GM18907 (cell line): Measurements from ENCODE around the gene LHX1.

Experiments used
- ATAC-seq: cut with Tn5 transposase; IDR thresholded peaks from one replicate; pipeline ENCODE4 v1.9.1; 2021; ENCODE audit warnings: mild to moderate bottlenecking, moderate library complexity; ENCODE audit not compliant: unreplicated experiment

Gene LHX1

GRCh38 chr17:36921095-36921851 lies 16.0 kb upstream of the LHX1 start:
- no peak for ATAC-seq

DNA sequence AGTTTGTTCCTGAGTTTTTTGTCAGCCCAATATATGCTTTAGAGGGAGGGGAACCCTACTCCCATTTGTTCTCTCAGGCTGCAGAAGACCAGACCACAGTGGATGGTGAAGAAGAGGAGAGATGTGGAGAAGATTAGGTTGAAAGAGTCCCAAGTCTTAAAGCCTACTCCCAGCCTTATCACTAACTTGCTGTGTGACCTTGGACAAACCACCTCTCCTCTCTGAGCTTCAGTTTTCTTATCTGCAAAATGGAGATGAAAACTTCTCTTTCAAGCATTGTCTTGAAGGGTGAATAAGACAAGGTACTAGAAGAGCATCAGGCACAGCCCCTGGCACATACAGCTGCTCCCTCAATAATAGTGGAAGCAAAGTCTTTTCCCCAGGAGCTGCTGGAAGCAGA lies 15.1 kb upstream of the LHX1 start:
- ATAC-seq, result no peak

DNA sequence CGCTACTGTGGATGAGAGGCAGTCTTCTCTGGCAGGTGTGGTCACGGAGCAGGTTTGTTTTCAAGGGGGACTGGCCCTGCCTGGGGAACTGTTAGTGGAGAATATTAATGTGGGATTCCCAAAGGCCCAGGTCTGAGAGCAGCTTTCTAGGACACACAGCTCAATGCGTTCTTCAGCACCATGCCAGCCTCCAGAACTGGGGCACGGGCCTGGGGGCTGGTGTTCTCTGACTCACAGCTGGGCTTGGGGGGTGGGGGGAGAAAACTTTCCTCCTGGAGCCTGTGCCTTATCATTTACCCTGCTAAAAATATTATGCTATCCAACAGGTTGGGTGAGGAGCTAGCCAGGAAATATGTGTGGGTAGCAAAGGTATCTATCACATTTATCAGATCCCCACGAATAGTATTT lies 13.5 kb upstream of the LHX1 start:
- ATAC-seq, result no peak

DNA sequence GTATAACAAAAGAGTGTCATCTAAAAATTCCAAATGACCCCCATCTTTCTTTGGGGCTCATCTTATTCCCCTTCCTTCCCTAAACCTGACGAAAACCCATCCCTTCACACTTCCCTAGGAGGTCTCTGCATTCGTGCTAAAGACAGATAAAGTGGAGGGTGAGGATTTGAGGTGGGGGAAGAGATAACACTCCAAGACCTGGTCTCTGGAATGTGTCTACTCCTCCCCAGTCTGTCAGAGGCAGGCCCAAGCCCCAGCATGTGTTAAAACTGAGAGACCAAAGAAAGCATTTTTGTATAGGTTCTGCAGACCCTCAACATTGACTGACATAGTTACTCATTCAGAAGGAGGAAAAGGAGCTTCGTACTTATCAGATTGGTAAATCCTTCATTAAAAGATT lies 11.0 kb upstream of the LHX1 start:
- no peak for ATAC-seq

DNA sequence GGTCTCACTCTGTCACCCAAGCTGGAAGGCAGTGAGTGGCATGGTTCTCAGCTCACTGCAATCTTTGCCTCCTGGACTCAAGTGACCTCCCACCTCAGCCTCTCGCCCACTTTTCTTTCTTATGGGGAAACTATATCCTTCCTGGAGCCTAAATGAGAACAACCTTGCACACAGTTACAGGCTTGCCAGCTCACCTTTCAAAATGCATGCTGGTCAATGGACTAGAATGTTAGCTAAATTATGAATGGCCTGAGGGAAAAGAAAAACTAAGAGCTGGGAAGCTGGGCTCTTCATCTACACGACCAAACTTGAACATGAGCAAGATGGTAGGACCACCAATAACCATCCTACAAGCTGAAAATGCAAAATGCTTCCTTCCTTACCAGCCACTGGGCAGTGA lies 10.6 kb upstream of the LHX1 start:
- ATAC-seq, result no peak

DNA sequence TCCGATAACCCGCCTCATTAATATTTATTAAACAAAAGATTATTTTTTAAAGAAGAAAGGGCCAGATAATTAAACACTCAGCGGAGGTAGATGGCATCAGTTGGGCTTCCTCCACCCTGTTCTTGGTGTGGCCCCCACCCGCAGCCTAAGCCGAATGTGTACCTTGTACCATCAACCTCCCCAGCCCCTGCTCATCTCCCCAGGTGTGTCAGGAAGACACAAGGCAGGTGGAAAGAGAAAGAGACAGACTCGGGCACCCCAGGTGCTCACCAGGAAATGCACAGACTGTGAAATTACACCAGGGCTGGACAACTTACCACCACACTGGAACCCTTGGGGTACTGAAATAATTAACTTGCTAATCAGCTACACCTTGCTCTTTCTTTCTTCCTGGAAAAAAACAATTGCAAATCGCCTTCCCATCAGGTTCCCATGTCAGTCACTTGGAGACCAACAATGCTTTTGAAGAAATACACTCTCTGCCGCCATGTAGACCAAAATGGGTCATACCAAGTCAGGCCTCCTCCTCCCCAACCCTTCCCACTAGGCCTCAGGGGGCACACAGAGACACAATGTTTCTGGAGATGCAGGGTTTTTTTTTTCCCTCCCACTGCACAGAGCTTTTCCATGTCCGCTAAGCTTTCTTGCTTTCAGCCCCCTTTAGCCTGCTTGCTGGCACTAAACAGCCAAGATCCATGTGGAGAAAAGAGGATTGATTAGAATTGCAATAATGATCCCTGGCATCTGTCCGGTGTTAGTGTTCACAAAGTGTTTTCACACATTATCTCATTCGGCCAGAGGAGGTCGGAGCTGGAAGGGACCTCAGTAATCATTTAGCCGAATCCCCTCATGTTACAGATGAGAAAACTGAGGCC lies 8.6 kb upstream of the LHX1 start:
- ATAC-seq, result no peak

DNA sequence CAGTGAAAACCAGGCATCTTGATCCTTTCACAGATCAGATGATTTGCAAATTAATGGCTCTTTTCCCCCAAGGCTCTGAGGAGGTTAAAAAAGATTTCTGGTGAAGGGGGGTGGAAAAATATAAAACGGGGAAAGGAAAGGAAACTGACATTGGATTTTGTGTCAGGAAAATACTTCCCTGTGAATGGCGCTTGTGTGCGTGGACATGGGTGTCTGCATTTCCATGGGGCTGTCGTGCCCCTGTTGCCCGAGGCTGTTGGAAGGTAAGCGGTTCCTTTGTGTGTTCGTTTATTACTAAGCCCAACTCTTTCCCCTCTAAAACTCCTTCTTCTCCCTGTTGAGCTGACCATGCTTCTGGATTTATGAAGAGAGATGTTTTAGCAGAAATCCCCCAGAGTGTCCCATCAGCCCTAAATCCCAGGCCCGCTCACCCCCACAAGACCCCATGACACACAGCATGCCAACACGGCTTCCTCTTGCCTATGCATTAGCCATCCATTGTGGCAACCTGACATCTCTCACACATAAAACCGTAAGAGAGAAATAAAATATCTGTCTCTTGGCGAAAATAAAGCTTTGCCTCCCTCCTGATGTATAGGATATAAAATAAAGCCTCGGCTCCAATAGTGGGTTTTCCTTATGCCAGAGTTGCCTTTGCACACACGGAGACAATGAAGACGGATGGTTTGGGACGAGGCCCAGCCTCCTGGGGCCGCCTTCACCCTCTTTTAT lies 7.3 kb upstream of the LHX1 start:
- ATAC-seq, result no peak

GRCh38 chr17:36930583-36930900 lies 6.7 kb upstream of the LHX1 start:
- ATAC-seq, result no peak

DNA sequence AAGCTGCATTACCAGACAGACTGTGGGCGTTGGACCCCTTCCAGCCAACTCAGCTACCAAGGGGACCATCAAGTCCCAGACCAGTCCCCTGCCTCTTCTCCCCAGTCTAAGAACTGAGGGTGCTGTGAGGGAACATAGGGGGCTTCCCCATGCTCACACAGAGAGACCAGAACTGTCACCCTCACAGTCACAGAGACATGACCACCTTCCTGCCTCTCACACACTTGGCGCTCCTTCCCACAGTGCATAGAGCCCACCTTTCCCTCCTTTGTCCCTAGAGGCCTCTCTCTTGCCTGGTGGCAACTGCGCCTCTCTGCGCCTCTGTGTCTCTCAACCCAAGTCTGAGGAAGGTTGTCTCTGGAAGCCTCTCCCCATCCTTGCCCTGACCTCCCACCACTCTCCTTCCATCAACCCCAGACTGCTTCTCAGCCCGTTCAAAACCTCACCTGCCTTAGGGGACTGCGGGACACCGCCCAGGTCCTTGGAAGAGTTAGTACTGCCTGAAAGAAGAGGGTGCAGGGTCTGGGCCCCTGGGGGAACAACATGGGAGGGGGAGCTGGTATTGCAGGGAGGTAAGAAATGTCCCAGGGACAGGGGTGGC lies 6.1 kb upstream of the LHX1 start:
- ATAC-seq, result no peak

GRCh38 chr17:36931697-36932382 lies 5.4 kb upstream of the LHX1 start:
- ATAC-seq, result no peak

DNA sequence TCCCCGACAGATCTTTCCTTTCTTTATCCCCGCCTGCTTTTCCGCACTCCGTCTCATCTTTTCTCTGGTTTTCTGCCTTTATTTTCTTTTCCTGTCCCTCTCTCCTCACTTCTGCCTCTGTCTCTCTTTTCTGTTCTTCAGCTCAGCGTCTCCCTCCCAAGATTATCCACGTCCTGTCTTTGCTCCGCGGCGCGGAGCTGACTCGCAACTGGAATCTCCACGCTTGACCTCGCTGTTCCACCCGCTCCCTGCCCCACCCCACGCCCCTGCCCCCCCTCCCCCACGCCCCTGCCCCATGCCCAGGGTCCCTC lies 4.9 kb upstream of the LHX1 start:
- no peak for ATAC-seq

- ATAC-seq, result no peak
These were observed 4.4 kb upstream of the LHX1 start for GRCh38 chr17:36932694-36933511.

DNA sequence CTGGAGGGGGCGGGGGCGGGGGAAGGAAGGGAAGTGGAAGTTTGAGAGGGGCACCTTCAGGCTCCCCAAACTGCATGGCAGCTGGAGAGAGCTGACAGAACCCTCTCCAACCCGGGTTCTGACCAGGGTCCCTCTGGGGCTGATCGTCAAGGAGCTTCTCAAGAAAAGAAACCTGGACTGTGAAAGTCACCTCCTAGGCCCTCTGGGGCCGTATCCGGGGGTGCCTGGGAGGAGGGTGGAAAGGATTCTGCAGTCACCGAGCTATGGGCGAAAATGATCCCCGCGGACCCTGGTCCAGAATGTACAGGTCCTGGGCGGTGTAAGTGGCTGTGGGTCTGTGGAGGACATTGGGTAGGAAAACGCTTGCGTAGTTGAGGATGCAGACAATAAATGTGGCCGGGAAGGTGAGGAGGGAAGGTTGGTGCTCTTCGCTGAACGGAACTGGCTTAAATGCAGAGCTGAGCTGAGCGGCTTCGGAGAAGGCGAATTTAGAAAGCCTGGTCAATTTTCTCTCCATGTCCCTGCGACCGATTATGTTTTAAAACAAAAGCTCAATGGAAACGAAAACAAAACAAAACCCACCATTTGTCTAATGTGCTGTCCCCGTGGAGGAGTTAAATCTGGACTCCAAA lies 3.6 kb upstream of the LHX1 start:
- ATAC-seq, result no peak

GRCh38 chr17:36934144-36934691 lies 3.1 kb upstream of the LHX1 start:
- ATAC-seq, result no peak

DNA sequence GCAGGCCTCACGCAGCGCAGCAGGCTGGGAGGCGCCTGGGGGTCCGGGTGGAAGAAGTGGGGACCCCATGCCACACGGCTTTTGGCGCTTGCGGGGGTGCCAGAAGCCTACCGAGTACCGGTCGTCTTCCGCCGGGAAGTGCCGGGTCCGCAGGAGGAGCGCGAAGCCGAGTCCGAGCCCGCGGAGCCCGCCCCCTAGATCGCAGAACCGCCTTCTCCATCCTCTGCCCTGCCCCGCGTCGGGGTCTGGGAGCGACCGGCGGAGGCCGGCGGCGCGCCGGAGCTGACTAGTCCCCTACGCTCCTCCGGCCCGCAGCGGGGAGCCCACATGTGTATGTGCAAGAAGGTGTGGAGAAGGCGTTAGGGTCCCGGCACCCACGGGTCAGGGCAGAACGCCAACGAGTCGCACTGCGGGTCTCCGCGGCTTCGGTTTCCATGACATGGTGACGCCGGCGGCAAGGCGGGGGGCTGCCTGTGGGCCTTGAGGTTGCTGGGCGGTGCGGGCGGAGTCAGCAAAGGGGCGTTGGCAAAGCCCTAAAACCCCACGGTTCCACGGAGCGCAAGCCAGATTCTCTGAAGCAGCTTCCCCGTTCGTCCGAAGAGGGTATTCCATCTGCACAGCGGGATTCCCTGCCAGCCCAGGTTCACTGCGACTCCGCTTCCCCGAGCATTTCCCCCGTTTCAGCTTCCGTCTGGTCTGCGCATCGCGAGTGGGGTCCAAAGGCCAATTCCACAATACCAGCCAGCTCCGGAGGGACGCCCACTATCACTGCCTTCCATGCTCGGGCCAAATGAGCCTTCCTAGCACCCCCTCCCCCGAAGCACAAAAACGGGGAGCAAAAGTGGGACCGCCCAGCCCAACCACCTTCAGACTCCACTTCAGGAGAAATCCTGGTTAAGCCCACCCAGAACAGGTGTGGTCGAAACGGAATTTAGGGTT lies 2.3 kb upstream of the LHX1 start:
- ATAC-seq, result no peak

- ATAC-seq, result no peak
These were observed 1.4 kb upstream of the LHX1 start for GRCh38 chr17:36935671-36936454.

DNA sequence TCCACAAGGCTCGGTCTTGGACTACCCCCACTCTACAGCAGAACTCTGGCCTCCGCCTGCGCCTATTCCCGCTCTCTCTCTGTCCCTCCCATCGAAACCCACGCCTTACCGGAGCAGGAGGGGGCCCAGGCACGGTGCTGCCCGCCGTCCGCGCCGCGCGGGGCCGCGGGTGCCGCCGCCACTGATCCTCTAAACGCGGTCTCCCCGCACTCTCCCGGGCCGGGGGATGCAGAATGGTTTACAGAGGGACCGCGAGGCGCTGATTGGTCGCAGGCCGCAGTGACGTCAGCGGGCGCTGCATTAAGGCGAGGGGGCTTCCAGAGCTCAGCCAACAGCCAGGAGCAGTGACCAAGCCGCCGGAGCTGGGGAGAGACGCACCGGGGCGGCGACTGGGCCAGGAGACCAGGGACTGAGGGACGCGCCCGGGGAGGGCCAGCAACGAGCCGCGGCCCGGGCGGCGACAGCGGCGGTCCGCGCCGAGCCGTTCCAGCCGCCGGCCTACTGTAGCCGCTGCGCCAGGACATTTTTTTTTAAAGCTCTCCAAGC lies 747 bp upstream of the LHX1 start:
- ATAC-seq, result no peak
